IPS DF 19.7 (cell line): ENCODE results near the gene CPPED1.
A peak's percentile ranks its signal among the peaks of the same experiment; 100 is the strongest.

Experiments used
- DNase-seq: peaks from one replicate; pipeline ENCODE4 v3.0.0-alpha.2; 2013; ENCODE audit warnings: low read depth, low spot score

CPPED1 gene

DNA sequence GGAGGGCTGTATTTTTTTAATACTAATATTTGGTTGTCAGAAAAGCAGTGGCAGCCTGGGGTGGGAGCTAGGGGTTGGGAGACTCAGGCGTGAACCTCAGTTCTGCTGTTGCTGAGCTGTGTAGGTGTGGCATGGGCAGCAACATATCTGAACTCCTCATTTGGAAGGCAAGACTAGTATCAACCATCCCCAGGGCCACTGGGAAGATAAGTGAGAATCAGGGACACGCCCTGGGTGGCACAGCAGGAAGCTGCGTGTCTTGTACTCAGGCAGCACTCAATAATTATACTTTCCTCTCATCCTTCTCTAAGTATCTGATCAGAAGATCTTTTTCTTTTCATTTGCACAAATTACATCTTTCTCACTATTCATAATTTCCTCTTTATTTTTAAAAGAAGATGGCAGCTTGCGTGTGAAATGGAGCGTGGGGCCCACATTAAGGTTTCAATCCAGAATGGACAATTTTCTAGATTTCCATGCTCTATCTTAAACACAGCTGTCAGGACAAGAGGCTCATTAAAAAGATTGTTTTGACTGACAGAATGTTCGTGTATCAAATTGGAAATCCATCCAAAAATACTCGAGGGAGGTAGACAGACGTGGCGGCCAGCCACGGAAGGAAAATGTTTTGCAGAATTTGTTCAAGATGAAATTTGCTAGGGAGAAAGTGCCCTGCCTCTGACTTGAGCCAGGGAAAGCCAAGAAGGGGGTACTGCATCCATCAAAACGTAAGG, 121.1 kb downstream of the CPPED1 start:
- DNase-seq: no peak

DNA sequence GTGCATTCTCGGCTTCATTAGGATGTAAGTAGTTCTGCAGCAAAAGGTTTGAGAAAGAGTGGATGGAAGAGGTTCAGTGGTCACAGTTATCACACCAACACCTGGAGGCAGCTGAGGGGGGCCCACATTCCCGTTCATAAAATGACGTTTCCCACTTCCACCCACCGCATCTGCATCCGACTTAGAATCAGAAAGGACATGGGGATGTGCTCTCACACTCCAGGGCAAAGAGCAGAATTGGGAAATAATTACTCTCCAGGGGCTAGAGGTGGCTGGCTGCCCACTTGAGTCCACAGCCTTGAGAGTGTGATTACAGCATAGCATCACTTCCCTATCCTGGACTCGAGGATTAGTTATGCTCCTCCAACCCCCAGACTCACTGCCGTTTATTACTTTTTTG, 122.0 kb downstream of the CPPED1 start:
- no peak for DNase-seq

GRCh38 chr16:12680531-12680930, 123.2 kb downstream of the CPPED1 start:
- no peak for DNase-seq

- DNase-seq: peak; percentile 15
These were observed 123.9 kb downstream of the CPPED1 start for GRCh38 chr16:12679660-12680272.

GRCh38 chr16:12678983-12679382, 124.7 kb downstream of the CPPED1 start:
- DNase-seq: no peak

DNA sequence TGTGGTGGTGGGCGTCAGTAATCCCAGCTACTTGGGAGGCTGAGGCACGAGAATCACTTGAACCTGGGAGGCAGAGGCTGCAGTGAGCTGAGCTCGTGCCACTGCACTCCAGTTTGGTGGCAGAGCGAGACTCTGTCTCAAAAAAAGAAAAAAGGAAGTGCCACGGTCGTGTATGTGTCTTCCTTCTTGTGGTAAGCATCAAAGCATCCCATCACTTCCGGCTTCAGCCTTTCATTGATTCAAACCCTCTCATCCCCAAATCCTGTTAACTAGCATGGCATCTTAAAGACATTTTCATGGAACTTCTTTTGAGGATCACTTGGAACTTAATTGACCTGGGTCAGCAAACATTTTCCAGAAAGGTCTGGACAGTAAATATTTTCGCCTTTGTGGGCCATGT, 126.2 kb downstream of the CPPED1 start:
- no peak for DNase-seq

DNA sequence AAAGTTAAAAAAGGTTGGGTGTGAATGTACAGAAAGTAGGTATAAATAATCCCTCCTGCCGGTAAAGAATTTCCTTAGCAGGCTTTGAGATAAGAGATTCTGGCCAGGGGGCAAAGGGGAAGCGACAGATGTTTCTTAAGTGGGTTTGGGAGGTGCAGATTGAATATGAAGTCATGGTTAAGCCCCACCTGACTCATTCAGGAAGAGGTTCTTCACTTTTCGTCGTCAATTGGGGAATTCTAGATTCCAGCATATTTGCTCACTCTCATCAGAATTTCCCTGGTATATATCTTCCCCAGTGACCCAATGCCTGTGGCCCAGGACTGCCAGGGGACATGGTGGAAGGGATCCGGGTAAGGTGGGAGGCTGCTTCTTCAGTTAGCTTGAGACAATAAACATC, 127.8 kb downstream of the CPPED1 start:
- DNase-seq: no peak

GRCh38 chr16:12675046-12675445, 128.6 kb downstream of the CPPED1 start:
- DNase-seq: no peak

- DNase-seq: no peak
These were observed 129.2 kb downstream of the CPPED1 start for GRCh38 chr16:12674524-12674923.

DNA sequence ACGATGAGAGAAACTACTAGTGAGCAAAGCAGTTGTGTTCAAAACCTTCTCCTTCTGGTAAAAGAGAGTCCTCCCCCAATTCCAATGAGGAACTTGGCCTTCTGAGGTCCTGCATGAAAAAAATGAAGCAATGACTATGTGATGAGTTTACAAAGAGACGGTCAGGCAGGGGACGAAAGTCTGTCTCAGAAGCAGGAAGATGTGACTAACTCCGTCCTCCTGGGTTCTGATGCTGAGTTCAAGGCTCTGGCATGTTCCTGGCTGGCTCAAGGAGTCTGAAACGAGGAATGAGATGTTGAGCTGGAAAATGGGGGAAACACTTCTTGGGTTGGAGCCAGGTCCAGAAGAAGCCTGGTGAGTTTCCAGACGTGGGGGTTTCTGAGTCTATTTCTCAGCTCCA, 129.6 kb downstream of the CPPED1 start:
- no peak for DNase-seq

- DNase-seq: no peak
These were observed 130.2 kb downstream of the CPPED1 start for GRCh38 chr16:12673466-12673865.

GRCh38 chr16:12672986-12673385, 130.7 kb downstream of the CPPED1 start:
- DNase-seq: no peak

- no peak for DNase-seq
These were observed 133.8 kb downstream of the CPPED1 start for GRCh38 chr16:12669908-12670307.

DNA sequence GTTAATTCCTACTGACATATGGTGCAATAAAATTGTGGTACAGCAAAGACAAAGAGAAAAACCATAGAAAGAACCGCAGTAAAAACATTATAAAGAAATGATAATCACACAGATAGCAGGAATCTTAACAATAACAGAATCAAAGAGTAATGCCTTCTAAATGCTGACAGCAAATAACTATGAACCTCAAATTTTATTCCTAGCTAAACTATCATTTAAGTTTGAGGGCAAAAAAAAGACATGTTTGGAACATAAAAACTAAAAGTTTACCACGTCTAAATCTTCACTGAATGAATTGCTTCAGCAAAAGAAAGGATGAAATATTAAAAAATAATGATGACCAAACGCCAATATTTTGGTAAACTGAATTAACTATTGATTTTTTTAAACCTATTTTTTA, 135.8 kb downstream of the CPPED1 start:
- no peak for DNase-seq

DNA sequence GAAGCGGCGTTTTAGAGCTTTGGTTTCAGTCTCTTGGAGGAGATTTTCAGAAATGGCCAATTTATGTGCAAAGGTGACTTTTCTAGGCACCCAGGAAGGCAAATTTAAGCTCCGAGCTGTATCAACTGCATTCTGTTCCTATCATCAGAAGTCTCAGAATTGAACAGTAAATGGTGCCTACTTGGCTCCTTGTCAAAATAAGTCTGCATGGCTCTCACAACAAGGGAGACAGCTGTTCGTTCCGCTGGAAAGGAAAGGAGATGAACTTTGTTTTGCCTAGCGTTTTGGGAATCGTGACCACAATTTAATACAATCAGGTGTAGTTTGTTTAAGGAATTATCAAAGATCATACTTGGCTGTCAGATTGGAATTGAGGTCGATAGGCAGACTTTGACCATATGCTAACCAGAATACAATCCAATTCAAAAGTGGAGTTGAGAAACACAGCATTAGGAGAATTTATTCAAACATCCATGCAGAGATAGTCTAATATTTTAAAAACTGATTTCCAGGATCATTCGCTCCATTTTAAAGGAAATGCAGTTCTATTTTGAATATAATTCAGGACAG, 139.4 kb downstream of the CPPED1 start:
- DNase-seq: no peak

DNA sequence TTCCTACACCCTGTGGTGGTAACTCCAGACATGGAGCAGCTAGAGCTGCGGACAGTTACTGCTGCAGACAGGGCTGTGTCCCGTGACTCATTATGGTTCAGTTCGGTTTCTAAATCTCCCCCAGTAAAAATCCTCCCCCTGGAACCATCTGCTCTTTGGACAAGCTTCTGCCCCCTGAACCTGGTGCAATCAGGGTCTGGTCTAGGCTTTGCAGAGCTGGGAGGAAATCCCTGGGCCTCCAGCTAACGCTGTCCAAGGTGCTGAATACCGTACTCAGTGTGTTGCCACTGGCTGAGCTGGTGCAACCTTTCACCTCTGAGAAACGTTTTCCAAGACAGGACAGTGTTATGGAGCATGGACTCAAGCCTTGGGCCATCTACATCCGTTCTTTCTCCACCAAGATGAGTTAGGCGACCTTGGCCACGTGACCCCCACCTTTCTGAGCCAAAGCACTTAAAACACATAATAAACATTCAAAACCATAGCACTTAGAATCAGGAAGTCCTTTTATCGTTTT, 142.0 kb downstream of the CPPED1 start:
- peak; percentile 25 for DNase-seq

DNA sequence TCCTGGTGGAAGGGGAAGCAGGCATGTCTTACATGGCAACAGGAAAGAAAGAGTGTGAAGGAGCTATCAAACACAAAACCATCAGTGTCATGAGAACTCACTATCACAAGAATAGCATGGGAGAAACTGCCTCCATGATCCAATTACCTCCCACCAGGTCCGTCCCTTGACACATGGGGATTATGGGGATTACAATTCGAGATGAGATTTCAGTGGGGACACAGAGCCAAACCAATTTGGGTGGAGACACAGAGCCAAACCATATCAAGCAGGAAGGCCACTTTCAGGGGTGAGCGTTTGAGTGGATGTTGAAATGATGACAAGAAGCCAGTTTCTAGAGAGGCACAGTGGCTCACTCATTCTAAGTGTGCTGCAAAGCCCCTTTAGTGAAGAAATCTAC, 143.8 kb downstream of the CPPED1 start:
- no peak for DNase-seq

GRCh38 chr16:12658506-12658905, 145.2 kb downstream of the CPPED1 start:
- no peak for DNase-seq

DNA sequence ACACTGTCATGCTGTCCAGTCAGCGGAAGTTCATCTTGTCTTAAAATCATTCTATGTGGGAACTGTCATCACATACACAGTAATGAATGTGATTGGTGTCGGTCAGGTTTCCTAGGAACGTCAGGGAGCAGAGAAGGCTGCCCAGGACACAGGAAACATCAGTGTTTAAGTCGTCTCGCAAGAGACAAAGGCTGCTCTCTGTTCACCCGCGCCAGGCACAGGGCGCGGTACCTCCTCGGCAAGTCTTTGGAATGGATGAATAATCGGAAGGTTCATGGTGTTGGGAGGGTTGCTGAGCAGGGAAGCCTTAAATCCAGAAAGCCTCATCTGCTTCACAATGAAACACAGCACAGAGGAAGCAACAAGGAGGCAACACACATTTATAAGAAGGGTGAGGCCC, 148.2 kb downstream of the CPPED1 start:
- no peak for DNase-seq

DNA sequence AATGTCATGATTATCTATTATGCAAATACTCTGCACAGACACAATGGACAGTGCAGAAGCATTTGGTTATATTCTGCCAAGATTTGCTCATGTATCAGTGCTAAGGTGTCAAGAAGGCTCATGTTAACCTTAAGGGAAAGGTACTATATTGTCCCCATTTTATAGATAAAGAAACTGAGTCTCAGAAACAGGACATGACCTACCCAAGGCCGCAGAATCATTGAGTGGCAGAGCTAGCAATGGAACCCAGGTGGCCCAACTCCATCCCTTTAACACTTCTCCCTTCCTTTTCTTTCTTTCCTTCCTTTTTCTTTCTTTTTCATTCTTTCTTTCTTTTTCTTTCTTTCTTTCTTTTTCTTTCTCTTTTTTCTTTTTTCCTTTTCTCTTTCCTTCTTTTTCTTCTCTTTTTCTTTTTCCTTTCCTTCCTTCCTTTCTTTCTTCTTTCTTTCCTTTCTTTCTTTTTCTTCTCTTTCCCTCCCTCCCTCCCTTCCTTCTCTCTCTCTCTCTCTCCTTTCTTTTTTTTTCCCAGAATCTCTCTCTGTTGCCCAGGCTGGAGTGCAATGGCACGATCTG, 149.8 kb downstream of the CPPED1 start:
- no peak for DNase-seq

DNA sequence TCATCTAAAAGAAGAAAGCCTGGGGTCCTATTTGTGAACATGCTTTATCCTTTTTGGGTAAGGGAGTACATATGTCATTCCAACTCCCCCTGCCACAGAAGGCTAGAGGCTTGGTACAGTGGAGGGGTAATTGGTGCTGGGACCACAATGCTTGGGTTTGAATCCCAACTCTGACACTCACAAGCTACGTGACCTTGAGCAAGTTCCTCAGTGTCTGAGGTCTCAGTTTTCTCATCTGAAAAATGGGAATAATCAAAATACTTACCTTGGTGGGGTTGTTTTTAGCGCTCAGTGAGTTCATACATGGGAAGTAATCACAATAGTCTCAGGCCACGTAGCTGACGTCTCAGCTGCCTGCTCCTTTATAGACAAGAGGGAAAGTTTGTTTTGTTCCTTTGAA, 150.8 kb downstream of the CPPED1 start:
- DNase-seq: no peak

- no peak for DNase-seq
These were observed 151.7 kb downstream of the CPPED1 start for GRCh38 chr16:12651765-12652512.
